ENCODE measurements around the gene AQP12B.
"Not testable (repeated sequence)": the region's sequence is repeated elsewhere in the genome, so short reads cannot be mapped to it uniquely, and the experiment has no call there.

Gene AQP12B, protein sequence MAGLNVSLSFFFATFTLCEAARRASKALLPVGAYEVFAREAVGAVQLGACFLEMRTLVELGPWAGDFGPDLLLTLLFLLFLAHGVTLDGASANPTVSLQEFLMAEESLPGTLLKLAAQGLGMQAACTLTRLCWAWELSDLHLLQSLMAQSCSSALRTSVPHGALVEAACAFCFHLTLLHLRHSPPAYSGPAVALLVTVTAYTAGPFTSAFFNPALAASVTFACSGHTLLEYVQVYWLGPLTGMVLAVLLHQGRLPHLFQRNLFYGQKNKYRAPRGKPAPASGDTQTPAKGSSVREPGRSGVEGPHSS

DNA sequence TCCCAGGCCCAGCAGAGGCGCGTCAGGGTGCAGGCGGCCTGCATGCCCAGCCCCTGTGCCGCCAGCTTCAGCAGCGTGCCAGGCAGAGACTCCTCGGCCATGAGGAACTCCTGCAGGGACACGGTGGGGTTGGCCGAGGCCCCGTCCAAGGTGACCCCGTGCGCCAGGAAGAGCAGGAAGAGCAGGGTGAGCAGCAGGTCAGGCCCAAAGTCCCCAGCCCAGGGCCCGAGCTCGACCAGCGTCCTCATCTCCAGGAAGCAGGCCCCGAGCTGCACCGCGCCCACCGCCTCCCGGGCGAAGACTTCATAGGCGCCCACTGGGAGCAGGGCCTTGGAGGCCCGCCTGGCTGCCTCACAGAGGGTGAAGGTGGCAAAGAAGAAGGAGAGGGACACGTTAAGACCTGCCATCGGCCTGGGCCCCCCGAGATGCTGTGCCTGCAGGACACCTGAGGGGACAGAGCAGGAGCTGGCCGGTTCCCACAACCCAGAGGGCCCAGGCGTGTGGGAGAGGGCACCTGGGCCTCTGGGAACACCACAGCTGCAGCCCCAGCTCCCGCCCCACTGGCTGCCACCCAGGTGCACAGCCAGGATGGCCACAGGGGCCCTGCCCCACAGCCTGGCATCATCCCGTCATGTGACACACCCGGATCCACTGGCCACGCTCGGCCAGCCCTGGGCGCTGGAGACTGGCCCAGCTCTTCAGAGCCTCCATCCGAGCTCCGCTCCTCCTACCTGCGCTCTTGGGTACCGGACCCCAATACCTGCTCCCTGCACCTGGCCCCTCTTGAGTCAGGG is at the start of gene AQP12B:
Gene AQP12B (minus strand): TSS at position 455 of the 794 bp plus-strand sequence. CDS start 48 bp downstream, at position 407.
- not testable (repeated sequence) for DNase-seq (ENCODE audit: low read depth in 2 of 2)

DNA sequence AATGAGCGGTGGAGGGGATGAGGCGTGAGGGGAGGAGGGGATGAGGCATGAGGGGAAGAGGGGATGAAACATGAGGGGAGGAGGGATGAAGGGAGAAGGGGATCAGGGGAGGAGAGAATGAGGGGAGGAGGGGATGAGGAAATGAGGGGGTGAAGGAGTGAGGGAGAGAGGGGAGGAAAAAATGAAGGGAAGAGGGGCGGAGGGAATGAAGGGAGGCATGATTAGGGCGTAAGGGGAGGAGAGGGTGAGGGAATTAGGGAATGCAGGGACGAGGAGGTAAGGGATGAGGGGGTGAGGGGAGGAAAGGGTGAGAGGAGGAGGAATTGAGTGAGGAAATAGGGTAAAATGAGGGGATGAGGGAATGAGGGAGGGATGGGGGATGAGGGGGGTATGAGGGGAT is 49.5 kb upstream of the AQP12B start:
- no peak for DNase-seq (ENCODE audit: low read depth in 2 of 2)

DNA sequence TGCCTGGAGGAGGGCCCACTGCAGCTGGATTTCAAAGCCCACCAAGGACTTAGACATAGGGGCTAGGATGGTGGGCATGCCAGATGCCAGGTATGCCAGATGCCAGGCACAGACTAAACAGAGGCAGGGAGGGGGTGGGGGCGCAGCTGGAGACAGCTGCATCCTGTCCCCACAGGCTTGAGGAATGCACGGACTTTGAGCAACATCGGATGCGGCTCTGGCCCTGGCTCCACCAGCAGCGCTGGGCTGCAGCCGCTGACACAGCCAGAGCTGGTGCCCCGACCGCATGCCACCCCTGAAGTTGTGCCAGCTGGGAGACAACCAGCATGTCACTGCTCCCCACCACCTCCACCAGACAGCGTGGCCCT is 48.5 kb upstream of the AQP12B start:
- DNase-seq (ENCODE audit: low read depth in 2 of 2), result no peak

DNA sequence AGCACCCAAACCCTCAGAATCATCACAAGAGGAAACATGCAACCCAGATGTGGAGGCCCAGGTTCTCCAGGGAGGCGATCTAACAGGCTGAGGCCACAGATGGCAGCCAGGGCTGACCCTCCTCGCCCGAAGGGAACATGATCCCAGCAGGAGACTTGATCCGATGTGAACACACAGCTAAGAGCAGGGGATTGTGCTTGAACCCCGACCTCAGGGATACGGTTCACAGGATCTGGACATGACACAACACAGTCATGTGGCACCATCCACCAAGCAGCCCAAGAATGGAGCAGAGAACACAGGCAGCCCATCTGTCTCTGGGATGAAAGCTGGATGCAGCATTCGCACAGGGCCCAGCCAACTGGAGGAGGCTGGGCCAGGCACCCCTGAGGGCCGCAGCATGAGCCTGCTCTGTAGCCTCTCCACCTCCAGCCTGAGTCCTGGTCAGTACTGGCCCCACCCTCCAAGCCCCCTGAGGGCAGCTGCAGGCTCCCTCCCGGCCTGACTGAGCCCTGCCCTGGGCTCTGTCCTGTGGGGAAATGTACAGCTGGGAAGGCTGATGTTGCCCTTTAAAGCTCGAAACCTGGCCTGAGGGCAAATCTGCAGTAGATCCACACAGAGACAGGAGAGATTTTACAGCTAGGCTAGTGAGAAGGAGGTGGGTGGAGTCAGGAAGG is 48.0 kb upstream of the AQP12B start:
- no peak for DNase-seq (ENCODE audit: low read depth in 2 of 2)

DNA sequence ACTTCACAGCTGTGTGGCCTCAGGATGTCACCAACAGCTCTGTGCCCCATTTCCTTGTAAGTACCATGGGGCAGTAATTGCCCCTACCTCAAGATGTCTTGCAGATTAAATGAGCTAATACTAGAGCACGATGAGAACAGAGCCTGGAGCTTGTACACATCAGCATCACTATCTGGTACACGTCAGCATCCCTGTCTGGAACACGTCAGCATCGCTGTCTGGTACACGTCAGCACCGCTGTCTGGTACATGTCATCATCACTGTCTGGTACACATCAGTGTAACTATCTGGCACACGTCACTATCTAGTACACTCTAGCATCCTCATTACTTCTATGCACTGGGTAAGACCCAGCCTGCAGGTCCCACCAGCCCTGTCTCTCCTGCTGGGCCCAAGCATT is 46.1 kb upstream of the AQP12B start:
- DNase-seq (ENCODE audit: low read depth in 2 of 2), result no peak

DNA sequence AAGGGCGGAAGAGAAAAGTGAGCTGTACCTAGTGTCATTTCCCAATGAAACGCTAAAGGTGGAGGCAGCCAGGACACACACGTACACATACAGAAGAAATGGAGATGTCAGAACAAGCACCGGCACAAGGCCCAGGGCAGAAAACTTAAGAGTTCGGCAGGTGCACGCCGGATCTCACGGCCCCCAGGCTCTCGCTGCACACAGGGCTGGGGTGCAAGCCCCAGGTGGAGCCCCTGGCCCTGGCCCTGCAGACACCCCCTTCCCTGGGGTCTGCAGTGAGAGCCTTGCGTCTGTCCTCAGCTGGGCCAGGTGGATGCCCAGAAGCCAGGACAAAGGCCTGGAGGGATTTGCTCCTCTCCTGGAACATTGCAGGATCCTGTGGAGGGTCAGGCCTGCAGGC is 45.7 kb upstream of the AQP12B start:
- no peak for DNase-seq (ENCODE audit: low read depth in 2 of 2)

DNA sequence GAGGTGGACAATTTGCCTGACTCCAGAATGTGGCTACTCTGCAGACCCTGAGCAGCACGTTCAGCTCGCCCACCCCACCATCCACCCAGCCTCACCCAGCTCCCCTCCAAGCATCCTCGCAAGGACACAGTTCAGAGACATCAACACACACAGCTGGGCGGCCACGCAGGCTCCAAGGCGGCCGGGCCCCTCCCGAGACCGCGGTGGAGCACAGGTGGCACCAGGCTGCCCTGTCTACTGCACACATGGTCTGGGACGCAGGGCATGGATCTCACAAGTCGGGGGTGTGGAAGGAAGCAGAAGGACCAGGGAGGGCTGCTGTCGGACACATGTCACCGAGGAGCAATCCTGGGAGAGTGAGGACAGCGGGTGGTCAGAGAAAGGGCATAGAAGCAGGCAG is 45.2 kb upstream of the AQP12B start:
- no peak for DNase-seq (ENCODE audit: low read depth in 2 of 2)

DNA sequence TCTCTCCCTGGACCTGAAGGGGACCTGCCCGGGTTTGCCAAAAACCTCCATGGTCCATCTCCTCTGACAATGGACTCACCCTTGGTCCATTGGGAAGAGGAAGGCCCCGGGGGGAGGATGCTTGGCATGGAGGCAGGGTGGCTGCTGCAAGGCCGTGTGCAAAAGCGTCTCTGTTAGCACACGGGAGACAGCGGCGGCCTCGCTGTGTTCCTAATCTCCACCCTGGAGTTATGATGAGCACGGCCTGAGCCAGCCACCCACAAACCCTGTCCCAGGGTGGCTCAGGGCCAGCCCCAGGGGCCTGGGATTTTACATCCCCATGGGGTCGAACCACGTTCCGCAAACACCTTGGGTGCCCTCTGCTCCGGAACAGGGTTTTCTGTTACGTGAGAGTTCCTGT is 44.8 kb upstream of the AQP12B start:
- no peak for DNase-seq (ENCODE audit: low read depth in 2 of 2)

DNA sequence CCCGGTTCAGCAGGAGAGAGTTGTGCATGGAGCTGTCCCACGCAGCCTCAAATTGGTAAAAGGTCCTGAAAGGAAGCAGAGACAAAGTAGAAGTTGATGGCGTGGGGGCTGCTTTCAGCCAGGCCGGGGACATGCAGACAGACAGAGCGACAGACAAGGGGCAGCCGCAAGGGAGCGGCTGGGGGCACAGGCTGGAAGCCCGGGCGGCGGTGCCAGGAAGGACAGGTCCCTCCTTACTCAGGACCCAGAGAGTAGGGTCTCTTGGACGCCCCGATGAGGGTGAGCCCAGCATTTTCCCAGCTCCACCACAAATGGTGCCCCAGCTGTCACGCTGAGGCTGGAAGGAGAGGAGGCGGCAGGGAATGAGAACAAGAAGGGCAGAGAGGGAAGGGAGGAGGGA is 44.2 kb upstream of the AQP12B start:
- DNase-seq (ENCODE audit: low read depth in 2 of 2), result no peak

DNA sequence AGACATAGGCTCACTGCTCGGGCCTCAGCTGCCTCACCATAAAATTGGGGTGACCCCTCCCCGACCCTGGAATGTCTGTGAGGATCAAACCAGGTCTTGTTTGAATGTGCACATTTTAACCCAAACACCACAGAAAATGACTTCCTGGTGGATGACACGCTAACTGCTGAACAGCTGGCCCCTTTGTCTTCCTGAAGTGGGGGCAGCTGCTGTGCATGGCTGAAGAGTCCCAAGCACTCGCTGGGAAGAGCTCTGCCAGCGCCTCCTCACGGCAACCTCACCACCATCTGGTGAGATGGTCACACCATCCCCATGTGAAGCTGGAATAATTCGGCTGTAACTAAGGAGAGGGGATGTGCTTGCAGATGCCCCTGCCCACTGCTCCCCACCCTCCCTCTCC is 43.0 kb upstream of the AQP12B start:
- no peak for DNase-seq (ENCODE audit: low read depth in 2 of 2)

DNA sequence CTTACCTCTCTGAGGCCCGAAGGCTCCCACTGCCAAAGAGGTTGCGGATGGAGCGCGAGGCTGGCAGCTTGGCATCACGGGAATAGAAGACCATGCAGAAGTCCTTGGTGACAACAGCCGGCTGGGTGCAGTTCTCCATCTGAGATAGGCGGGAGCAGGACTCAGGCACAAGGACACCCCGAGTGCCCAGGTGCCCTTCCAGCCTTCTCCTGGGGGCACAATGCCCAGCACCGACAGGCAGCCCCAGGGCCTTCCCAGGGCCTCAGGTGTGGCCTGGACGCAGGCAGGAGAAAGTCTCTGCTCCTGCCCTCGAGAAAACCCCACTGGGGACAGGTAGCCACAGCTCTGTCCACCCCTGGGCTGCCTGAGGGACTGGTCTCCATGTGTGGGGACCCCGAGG is 42.6 kb upstream of the AQP12B start:
- no peak for DNase-seq (ENCODE audit: low read depth in 2 of 2)

DNA sequence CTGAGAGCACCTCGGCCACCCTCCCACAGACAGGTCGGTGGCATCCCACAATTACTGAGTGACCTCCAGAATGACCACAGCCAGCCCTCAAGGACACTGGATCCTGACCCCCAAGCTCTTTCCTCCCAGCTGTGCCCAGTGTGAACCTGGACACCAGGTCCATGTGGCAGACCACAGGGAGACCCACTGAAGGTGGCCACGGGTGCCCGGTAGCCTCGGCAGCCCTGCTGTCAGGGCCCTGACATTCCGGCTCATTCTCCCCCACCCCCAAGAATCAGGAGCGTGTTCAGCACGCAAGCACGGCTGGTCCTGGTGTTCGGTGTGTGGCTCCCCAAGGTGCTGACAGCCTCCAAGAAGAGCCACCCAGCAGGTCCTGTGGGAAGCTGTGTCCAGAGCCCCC is 41.7 kb upstream of the AQP12B start:
- no peak for DNase-seq (ENCODE audit: low read depth in 2 of 2)

DNA sequence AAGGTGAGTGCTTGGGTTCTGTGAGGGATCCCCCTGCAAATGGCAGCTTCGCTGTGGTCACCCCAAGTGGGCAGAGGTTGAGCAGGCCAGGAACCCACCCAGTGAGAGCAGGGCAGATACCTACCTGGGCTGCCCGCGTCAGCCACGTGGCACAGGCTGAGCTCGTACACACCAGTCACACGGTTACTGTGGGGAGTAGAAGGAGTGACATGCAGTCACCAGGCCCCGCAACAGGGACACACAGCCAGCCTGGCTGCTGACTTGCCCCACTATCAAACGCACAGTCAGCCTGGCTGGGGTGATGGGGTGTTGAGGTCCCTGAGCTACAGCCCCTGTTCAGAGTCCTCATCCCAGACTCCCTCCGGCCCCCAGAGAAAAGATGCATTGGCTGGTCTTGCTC is 41.2 kb upstream of the AQP12B start:
- DNase-seq (ENCODE audit: low read depth in 2 of 2), result no peak

DNA sequence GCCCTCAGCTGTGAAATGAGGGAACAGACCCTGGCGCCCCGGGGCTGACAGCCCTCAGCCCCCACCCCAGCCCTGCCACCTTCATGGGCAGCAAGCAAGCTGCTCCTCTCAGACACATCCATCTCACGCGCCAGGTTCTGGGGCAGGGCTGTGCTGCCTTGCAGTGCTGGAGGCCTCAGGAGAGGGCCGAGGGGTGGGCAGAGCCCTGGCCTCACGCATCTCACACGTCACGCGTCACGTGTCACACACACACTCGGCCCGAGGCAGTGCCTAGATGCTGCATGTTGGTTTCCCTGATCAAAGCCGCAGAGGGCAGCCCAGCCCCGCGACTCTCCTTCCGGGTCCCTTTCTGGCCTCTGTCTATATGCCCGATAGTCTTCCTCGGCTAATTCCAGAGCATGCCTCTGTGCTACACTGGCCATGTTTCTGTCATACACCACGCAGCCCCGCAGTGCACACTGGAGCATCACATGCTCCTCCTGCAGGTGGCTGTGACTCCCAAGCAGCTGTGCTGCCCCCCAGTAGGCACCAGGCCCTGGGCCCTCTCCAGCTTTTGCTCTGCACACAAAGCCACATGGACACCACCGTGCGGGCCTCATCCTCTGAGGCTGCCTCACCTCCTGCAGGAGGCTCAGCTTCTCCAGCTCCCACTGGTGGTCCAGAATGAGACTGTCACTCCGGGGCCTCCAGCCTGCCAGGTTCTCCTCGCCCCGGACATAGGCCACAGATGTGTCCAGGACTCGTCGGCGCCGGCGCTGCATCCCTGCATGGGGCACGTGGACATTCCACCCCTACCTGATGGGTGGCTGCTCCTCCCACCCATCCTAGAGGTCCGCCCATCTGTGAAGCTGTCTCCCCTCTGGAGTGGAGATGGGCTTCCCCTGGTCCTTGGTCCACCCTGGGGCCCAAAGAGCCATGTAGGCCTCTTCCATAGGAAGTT is 40.4 kb upstream of the AQP12B start:
- DNase-seq (ENCODE audit: low read depth in 2 of 2), result no peak

DNA sequence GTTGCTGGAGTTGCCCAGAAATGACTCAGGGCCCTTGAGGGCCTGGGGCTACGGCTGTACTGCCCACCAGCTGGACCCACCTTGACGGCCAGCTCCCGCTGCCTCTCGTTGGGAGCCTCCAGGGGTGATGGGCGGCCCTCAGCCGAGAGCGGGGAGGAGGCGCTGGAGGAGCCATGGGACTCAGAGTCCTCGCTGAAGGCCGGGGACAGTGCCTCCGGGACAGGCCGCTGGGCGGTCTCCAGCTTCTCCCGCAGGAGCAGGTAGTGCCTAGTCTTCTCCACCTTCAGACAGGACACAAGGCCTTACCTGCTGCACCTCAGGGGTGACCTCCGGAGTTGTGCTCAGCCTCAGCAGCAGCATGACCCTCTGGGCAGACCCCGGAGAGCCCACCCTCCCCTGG is 39.7 kb upstream of the AQP12B start:
- no peak for DNase-seq (ENCODE audit: low read depth in 2 of 2)

DNA sequence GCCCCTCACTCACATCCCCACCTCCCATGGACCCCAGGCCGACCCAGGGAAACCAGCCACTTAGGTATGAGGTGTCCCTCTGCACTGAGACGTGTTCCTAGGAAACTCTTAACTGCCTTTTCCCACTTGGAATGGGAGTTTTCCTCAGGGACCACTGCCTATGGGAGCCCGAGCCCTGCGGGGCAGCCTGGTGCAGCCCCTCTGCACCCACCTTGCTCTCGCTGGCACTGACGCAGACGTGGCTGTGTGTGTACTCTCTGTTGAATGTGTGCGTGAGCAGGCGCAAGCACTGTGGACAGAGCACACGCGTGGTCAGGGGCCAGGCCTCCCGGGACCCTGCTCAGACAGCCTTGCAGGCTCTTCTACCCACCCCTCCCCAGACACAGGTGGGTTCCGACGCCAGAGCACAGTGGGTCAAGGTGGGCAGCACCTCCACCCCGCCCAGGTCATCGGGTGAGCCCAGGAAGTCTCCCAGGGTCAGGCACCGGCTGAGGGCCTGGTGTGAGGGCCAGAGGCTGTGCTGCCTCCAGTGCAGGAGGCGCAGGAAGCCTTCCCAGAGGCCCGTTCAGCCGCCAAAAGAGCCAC is 39.0 kb upstream of the AQP12B start:
- no peak for DNase-seq (ENCODE audit: low read depth in 2 of 2)

DNA sequence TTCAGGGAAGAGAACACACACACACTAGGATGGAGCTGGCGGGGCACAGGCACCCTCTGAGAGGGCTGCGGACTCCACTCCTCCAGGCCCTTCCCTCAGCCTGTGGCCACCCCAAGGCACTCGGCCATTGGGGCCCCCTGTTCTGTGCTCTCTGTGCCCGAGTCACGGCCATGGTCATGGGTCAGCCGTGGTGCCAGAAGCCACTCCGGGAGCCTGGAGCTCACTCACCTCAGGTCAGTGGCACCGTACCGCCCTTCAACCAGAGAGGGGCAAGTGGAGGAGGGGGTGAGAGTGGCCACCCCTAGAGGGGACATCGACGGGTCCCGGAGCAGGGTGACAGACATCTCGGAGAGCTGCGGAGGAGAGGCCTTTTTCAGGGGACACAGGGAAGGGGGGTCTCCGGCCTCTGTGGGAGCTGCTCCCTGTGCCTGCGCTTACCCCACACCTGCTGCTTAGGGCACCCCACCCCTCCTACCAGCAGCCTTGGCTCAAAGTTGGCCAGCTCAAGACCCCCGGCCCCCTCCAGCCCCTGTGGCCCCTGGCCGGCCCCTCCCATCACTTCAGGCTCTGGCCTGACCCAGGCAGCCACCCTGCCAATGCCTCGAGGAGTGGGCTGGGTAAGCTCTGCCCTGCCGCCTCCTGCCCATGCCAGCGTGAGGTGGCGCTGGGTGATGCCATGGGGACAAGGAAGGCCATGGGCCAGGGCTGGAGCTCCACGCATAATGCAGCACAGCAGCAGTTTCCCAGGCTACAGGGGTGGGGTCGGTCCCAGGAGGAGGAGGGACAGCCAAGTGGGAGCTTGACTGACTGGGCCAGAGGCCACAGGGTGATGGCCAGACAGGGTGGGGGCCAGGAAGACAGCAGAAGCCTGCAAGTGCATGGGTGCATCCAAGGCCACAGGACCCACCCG is 38.3 kb upstream of the AQP12B start:
- no peak for DNase-seq (ENCODE audit: low read depth in 2 of 2)

DNA sequence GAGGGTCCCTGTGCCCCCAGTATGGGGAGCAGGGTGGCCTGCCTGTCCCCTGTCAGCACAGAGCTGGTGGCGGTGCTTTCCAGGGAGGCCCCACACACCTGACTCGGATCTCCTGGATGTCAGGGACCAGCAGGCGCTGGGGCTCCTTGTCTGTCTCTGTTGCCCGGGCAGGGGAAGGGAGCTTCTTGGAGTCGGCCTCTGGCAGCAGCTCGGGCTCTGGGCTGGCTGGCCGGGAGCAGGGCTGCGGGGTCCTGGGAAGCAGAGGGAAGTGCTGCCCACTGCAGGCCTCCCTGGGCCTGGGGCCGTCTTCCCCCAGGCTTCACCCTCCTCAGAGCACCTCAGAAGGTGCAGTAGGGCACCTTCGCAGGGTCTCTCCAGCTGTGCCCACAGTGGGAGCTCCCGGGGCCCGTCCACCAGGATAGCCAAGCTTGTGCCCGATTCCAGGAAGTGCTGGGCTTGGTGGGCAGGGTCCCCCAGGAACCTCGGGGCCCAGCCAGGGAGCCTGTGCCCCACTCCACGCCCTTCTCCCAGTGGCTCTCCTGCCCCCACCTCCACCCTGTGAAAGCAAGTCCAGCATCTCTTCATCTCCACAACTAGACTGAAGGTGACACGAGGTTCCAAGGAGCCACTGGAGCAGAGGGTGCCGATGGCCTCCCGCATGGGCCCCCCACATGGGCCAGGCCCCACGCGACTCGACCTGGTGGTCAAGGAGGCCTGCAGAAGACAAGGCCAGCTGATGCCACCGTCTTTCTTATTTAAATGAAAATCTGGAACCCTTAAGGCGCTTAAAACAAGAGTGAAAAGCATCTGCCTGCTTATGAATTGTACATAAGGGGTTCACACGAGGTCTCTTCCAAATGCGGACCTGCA is 37.2 kb upstream of the AQP12B start:
- DNase-seq (ENCODE audit: low read depth in 2 of 2), result no peak

DNA sequence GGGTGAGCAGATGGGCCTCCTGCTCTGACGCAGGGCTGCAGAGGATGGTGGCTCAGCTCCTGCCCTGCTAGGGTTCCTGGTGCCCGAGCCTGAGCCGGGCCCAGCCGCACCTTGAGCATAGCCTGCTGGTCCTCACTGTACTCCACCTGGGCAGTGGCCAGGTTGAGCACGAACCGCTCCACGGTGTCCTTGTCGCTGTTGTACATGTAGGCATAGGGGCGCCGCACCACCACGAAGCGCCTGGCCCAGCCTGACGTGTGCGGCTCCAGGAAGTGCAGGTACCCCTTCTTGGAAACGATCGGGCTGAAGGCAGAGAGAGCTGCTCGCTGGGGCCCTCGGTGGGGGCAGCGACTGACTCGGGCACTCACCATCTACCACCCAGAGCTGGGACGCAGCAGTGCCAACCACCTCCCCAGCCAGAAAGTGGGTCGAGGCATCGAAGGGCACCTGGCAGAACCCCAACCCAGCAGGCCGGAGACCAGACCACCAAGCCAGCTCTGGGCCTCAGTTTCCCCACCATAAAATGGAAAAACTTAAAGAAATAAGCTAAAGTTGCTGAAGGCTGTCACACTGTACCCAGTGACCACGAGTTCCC is 36.3 kb upstream of the AQP12B start:
- no peak for DNase-seq (ENCODE audit: low read depth in 2 of 2)

All from activated CD4-positive, alpha-beta T cell treated with anti-CD3 and anti-CD28 coated beads for 24 hours (primary cell).